Central memory CD8-positive, alpha-beta T cell (primary cell): ENCODE data around the gene THPO.
A peak's percentile ranks its signal among the peaks of the same experiment; 100 is the strongest.

Experiments used
- ATAC-seq: fragments of 150-1000 bp; cut with Tn5 transposase; replicated peaks from 2 replicates; pipeline ENCODE4 v1.10.0; 2022; ENCODE audit warnings: mild to moderate bottlenecking, moderate FRiP score, moderate number of reproducible peaks; ENCODE audit not compliant: poor library complexity, severe bottlenecking; ENCODE audit errors: extremely low read depth
- DNase-seq, 2 donors: peaks; one replicate each; pipeline ENCODE4 v3.0.0; 2021; ENCODE audit warnings: low spot score in 2 of 2
- H3K27ac Mint-ChIP-seq: one replicate; pipeline ENCODE4 v1.8.0; 2022; ENCODE audit warnings: low read depth, mild to moderate bottlenecking, moderate library complexity, mixed read lengths
- H3K27me3 Mint-ChIP-seq: one replicate; pipeline ENCODE4 v1.8.0; 2022; ENCODE audit warnings: mixed read lengths
- H3K36me3 Mint-ChIP-seq: one replicate; pipeline ENCODE4 v1.8.0; 2022; ENCODE audit warnings: mild to moderate bottlenecking, moderate library complexity, mixed read lengths; ENCODE audit not compliant: insufficient read depth
- H3K4me1 Mint-ChIP-seq: one replicate; pipeline ENCODE4 v1.8.0; 2022; ENCODE audit warnings: mixed read lengths
- H3K4me3 Mint-ChIP-seq: one replicate; pipeline ENCODE4 v1.8.0; 2022; ENCODE audit warnings: mild to moderate bottlenecking, moderate library complexity, mixed read lengths
- H3K9me3 Mint-ChIP-seq: one replicate; pipeline ENCODE4 v1.8.0; 2022; ENCODE audit warnings: mixed read lengths

THPO gene

GRCh38 chr3:184368586-184369183 is 9.3 kb downstream of the THPO start:
- Mint-ChIP-seq H3K9me3 (no peaks in the 10 kb centered on the region), H3K4me1 (peaks cover 31% of the 10 kb centered on the region), H3K27me3 (no peaks in the 10 kb centered on the region), H3K27ac (no peak overlapping the region), H3K36me3 (peaks cover 23% of the 10 kb centered on the region), H3K4me3 (no peak overlapping the region)
- DNase-seq (no peak), ATAC-seq (no peak)

- no peak for ATAC-seq
- no peak for DNase-seq
- Mint-ChIP-seq H3K4me3 (no peak overlapping the region), H3K4me1 (peaks cover 36% of the 10 kb centered on the region), H3K27me3 (no peaks in the 10 kb centered on the region), H3K27ac (no peak overlapping the region), H3K36me3 (peaks cover 28% of the 10 kb centered on the region), H3K9me3 (no peaks in the 10 kb centered on the region)
Observed at GRCh38 chr3:184368116-184368515, 9.9 kb downstream of the THPO start.

- H3K4me1 Mint-ChIP-seq, result peaks cover 39% of the 10 kb centered on the region
- H3K27ac Mint-ChIP-seq, result no peak overlapping the region
- H3K9me3 Mint-ChIP-seq, result no peaks in the 10 kb centered on the region
- DNase-seq (no peak), ATAC-seq (no peak)
- H3K4me3 Mint-ChIP-seq, result no peak overlapping the region
- peaks cover 30% of the 10 kb centered on the region for H3K36me3 Mint-ChIP-seq
- H3K27me3 Mint-ChIP-seq, result no peaks in the 10 kb centered on the region
Observed at GRCh38 chr3:184366619-184367289, 11.3 kb downstream of the THPO start.

GRCh38 chr3:184362668-184363546 is 15.1 kb downstream of the THPO start:
- peaks cover 47% of the 10 kb centered on the region for H3K4me1 Mint-ChIP-seq
- ATAC-seq, result peak; percentile 71

GRCh38 chr3:184361932-184362667 is 15.9 kb downstream of the THPO start:
- H3K9me3 Mint-ChIP-seq, result no peaks in the 10 kb centered on the region
- peak; percentile 12 for ATAC-seq
- H3K4me1 Mint-ChIP-seq, result peaks cover 46% of the 10 kb centered on the region
- H3K4me3 Mint-ChIP-seq, result peak overlapping the region; percentile 85
- no peak for DNase-seq
- H3K27ac Mint-ChIP-seq, result peak overlapping the region; percentile 77
- no peaks in the 10 kb centered on the region for H3K27me3 Mint-ChIP-seq
- H3K36me3 Mint-ChIP-seq, result peaks cover 20% of the 10 kb centered on the region

More at GRCh38 chr3:184362668-184363546, 15.1 kb downstream of the THPO start:
- Mint-ChIP-seq H3K4me3 (peak overlapping the region; percentile 85), H3K9me3 (no peaks in the 10 kb centered on the region), H3K27ac (peak overlapping the region; percentile 77), H3K27me3 (no peaks in the 10 kb centered on the region), H3K36me3 (peaks cover 21% of the 10 kb centered on the region)
- peak; percentile 86 to 87 for DNase-seq

- Mint-ChIP-seq H3K4me1 (peaks cover 41% of the 10 kb centered on the region), H3K27ac (peak within 1 kb of the TSS; percentile 77), H3K9me3 (no peaks in the 10 kb centered on the region), H3K27me3 (no peaks in the 10 kb centered on the region), H3K36me3 (peaks cover 21% of the 10 kb centered on the region), H3K4me3 (peak within 1 kb of the TSS; percentile 85)
- ATAC-seq, result peak; percentile 4
- no peak for DNase-seq
Observed at GRCh38 chr3:184361532-184361931, 16.5 kb downstream of the THPO start, which contains the start of the genes CLCN2 and POLR2H. Gene CLCN2, minus strand, starts transcription at chr3:184361605. Its CDS starts 126 bp downstream, at chr3:184361479. Gene POLR2H, plus strand, starts transcription at chr3:184361710. Its CDS starts 1,783 bp downstream, at chr3:184363493.

GRCh38 chr3:184360929-184361531 is 17.0 kb downstream of the THPO start:
- DNase-seq, result no peak
- peaks cover 41% of the 10 kb centered on the region for H3K4me1 Mint-ChIP-seq
- H3K27me3 Mint-ChIP-seq, result no peaks in the 10 kb centered on the region
- ATAC-seq, result no peak
- H3K36me3 Mint-ChIP-seq, result peaks cover 20% of the 10 kb centered on the region
- peak overlapping the region; percentile 26 for H3K27ac Mint-ChIP-seq
- H3K9me3 Mint-ChIP-seq, result no peaks in the 10 kb centered on the region
- H3K4me3 Mint-ChIP-seq, result peak overlapping the region; percentile 85

GRCh38 chr3:184360070-184360928 is 17.7 kb downstream of the THPO start:
- Mint-ChIP-seq H3K27ac (peak overlapping the region; percentile 26), H3K36me3 (peaks cover 18% of the 10 kb centered on the region), H3K27me3 (no peaks in the 10 kb centered on the region), H3K4me1 (peaks cover 40% of the 10 kb centered on the region), H3K9me3 (no peaks in the 10 kb centered on the region), H3K4me3 (peak overlapping the region; percentile 85)
- no peak for ATAC-seq
- DNase-seq, result no peak

- Mint-ChIP-seq H3K4me1 (peaks cover 33% of the 10 kb centered on the region), H3K36me3 (peaks cover 13% of the 10 kb centered on the region), H3K27me3 (no peaks in the 10 kb centered on the region), H3K27ac (no peak overlapping the region), H3K9me3 (no peaks in the 10 kb centered on the region), H3K4me3 (peak overlapping the region; percentile 85)
- DNase-seq (no peak), ATAC-seq (no peak)
Observed at GRCh38 chr3:184359610-184360009, 18.4 kb downstream of the THPO start.

- Mint-ChIP-seq H3K9me3 (no peaks in the 10 kb centered on the region), H3K27me3 (no peaks in the 10 kb centered on the region), H3K36me3 (peaks cover 13% of the 10 kb centered on the region), H3K27ac (no peak overlapping the region), H3K4me1 (peaks cover 27% of the 10 kb centered on the region), H3K4me3 (no peak overlapping the region)
- ATAC-seq, result no peak
- DNase-seq, result no peak
Observed at GRCh38 chr3:184358921-184359350, 19.1 kb downstream of the THPO start.

- Mint-ChIP-seq H3K27me3 (no peaks in the 10 kb centered on the region), H3K4me1 (peaks cover 21% of the 10 kb centered on the region), H3K27ac (no peak overlapping the region), H3K4me3 (no peak overlapping the region), H3K9me3 (no peaks in the 10 kb centered on the region), H3K36me3 (peaks cover 8% of the 10 kb centered on the region)
- no peak for DNase-seq
- no peak for ATAC-seq
Observed at GRCh38 chr3:184358124-184358767, 19.8 kb downstream of the THPO start.
